CD4-positive, alpha-beta memory T cell (primary cell): Measurements from ENCODE around the gene CST9. TPM values are rescaled to one million over a fixed set of nuclear protein-coding genes. Genes with fewer than 3 reads are reported as not detected.

Experiments
- polyA plus RNA-seq, 2 donors: library from polyadenylated mRNA; unstranded; fragments of 300-500 nt; fragmentation: Illumina TruSeq; gene quantifications; one replicate each; pipeline ENCODE4 v1.2.3, GENCODE V29; 2021
- total RNA-seq, 2 experiments: library from RNA; stranded (reverse); gene quantifications; one replicate each; pipeline ENCODE4 v1.2.3, GENCODE V29; 2021

CST9 gene
- total and polyA plus RNA-seq, 4 experiments from 2014 or later: not detected

Other genes starting within 250 kb of the CST9 start
- 10 to 100 TPM; 12.8 to 14.1 TPM for gene GZF1, start 243.7 kb downstream of the CST9 start, total RNA-seq
- gene GZF1, start 243.7 kb downstream of the CST9 start, polyA plus RNA-seq: 1 to 10 TPM; 2.6 to 3.5 TPM
- gene NAPB, start 184.4 kb downstream of the CST9 start, total RNA-seq: 10 to 100 TPM; 13.3 to 14.9 TPM
- 1 to 10 TPM; 5.8 to 6.2 TPM for gene NAPB, start 184.4 kb downstream of the CST9 start, polyA plus RNA-seq
- gene CSTL1, start 166.2 kb downstream of the CST9 start, total RNA-seq: not detected
- gene CSTL1, start 166.2 kb downstream of the CST9 start, polyA plus RNA-seq: not detected
- gene CST11, start 153.0 kb downstream of the CST9 start, total RNA-seq: not detected
- not detected for gene CST11, start 153.0 kb downstream of the CST9 start, polyA plus RNA-seq
- not detected for gene CST8, start 114.8 kb downstream of the CST9 start, total RNA-seq
- gene CST8, start 114.8 kb downstream of the CST9 start, polyA plus RNA-seq: not detected
- gene CST9L, start 37.4 kb downstream of the CST9 start, total RNA-seq: not detected
- not detected for gene CST9L, start 37.4 kb downstream of the CST9 start, polyA plus RNA-seq
- 1 to 10 TPM; 8.1 to 8.3 TPM for gene CST3, start 32.0 kb upstream of the CST9 start, total RNA-seq
- gene CST3, start 32.0 kb upstream of the CST9 start, polyA plus RNA-seq: 1 to 10 TPM in 1 of 2 donors, under 1 TPM in 1; 0.31 to 4.2 TPM
- gene CST4, start 83.1 kb upstream of the CST9 start, total RNA-seq: not detected
- gene CST4, start 83.1 kb upstream of the CST9 start, polyA plus RNA-seq: not detected
- not detected for gene CST1, start 145.0 kb upstream of the CST9 start, total RNA-seq
- gene CST1, start 145.0 kb upstream of the CST9 start, polyA plus RNA-seq: not detected
- gene CST2, start 220.8 kb upstream of the CST9 start, total RNA-seq: not detected
- not detected for gene CST2, start 220.8 kb upstream of the CST9 start, polyA plus RNA-seq